ENCODE results near the gene PMS1. TPM values are rescaled to one million over a fixed set of nuclear protein-coding genes. Genes with fewer than 3 reads are reported as not detected.

Gene PMS1
- total RNA-seq, 1 donor from 2014 or later = 13.6 TPM

DNA sequence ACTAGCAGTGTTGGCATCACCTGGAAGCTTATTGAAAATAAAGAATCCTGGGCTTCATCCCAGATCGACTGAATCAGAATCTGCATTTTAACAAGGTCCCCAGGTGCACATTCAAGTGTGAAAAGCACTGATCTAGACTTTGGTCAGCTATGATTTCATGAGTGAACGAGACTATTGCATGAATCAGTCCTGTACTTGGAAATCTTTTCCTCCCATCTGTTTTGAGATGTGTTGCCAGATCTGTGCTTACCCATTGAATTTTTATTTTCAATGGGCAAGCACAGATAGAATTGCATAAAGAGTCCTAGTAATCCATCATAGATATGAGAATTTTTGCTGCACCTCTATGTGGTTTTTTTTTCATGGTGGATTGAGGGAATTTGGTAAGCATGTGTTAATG is 64.0 kb downstream of the PMS1 start:
- peak; percentile 19 for DNase-seq (ENCODE audit: low read depth)
- TF ChIP-seq, protein P1, sequence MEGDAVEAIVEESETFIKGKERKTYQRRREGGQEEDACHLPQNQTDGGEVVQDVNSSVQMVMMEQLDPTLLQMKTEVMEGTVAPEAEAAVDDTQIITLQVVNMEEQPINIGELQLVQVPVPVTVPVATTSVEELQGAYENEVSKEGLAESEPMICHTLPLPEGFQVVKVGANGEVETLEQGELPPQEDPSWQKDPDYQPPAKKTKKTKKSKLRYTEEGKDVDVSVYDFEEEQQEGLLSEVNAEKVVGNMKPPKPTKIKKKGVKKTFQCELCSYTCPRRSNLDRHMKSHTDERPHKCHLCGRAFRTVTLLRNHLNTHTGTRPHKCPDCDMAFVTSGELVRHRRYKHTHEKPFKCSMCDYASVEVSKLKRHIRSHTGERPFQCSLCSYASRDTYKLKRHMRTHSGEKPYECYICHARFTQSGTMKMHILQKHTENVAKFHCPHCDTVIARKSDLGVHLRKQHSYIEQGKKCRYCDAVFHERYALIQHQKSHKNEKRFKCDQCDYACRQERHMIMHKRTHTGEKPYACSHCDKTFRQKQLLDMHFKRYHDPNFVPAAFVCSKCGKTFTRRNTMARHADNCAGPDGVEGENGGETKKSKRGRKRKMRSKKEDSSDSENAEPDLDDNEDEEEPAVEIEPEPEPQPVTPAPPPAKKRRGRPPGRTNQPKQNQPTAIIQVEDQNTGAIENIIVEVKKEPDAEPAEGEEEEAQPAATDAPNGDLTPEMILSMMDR (conservative IDR thresholded peaks at IDR 0.05; ENCODE audit: low read depth, low read length) = no peak
- no peak overlapping the region for H3K4me3 ChIP-seq (ENCODE audit: low read depth, low read length)

DNA sequence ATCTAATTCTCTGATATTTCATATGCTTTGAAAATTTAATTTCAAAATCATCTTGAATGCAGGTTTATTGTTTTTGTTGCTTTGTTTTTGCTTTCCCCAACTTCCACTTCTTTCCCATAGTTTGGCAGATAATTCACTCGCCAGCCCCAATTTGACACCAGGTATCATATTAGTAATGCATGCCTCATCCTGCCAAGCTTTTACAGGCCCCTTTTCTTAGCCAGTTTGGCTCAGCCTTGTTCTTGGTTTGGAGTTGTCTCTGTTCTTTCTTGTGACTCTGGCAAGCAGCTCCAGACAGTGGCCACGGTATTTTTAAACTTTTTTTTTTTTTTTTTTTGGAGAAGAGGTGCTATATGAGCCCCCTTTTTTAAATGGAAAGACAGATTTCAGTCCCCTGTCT is 65.3 kb downstream of the PMS1 start:
- no peak for DNase-seq (ENCODE audit: low read depth)
- H3K4me3 ChIP-seq (ENCODE audit: low read depth, low read length) = no peak overlapping the region
- TF ChIP-seq, protein P1 (conservative IDR thresholded peaks at IDR 0.05; ENCODE audit: low read depth, low read length) = no peak

DNA sequence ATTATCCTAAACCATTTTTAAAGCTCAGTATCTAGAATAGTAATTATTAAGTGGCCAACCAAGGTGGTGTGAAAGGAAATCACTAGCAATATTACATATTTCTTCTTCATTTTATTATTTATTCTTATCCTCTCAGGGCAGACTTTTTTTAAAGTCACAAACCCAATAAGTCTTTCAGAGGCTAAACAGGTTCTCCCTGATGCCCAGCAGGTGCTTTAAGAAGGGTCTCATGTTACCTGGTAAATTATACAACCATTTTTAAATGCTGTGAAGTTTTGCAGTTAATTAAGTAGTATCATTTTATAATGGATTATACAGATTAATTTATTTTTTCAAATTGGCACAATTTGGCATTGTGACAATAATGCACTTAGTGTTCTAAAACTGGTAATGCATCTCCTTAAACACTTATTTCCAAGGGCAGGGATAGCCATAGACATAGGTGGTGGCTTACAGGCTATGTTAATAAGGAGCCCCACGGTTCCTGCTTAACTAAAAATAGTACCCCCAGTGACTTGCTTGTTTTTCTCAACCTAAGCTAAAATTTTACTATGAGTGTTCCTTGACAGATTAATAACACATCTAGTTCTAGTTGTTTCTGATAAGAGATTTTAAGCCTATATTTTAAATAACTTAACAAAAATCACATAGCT is 67.0 kb downstream of the PMS1 start:
- H3K4me3 ChIP-seq (ENCODE audit: low read depth, low read length) = no peak overlapping the region
- TF ChIP-seq, protein P1 (conservative IDR thresholded peaks at IDR 0.05; ENCODE audit: low read depth, low read length) = no peak
- no peak for DNase-seq (ENCODE audit: low read depth)

DNA sequence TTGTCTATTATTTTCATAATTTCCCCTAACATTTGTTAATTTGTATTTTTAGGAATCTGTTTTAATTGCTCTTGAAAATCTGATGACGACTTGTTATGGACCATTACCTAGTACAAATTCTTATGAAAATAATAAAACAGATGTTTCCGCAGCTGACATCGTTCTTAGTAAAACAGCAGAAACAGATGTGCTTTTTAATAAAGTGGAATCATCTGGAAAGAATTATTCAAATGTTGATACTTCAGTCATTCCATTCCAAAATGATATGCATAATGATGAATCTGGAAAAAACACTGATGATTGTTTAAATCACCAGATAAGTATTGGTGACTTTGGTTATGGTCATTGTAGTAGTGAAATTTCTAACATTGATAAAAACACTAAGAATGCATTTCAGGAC is 69.9 kb downstream of the PMS1 start:
- DNase-seq (ENCODE audit: low read depth) = no peak
- H3K4me3 ChIP-seq (ENCODE audit: low read depth, low read length) = no peak overlapping the region
- TF ChIP-seq, protein P1 (conservative IDR thresholded peaks at IDR 0.05; ENCODE audit: low read depth, low read length) = no peak

DNA sequence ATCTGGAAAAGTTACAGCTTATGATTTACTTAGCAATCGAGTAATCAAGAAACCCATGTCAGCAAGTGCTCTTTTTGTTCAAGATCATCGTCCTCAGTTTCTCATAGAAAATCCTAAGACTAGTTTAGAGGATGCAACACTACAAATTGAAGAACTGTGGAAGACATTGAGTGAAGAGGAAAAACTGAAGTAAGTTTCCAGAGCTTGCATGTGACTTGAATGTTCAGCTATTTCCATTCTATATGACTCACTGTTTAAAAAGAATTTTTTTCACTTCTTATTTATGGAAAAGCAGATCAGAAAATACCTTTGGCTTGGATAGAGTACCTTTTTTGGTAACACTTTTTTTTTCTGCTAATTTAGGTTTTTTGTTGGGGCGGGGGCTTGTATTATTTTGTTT is 70.7 kb downstream of the PMS1 start:
- TF ChIP-seq, protein P1 (conservative IDR thresholded peaks at IDR 0.05; ENCODE audit: low read depth, low read length) = no peak
- no peak overlapping the region for H3K4me3 ChIP-seq (ENCODE audit: low read depth, low read length)
- no peak for DNase-seq (ENCODE audit: low read depth)

DNA sequence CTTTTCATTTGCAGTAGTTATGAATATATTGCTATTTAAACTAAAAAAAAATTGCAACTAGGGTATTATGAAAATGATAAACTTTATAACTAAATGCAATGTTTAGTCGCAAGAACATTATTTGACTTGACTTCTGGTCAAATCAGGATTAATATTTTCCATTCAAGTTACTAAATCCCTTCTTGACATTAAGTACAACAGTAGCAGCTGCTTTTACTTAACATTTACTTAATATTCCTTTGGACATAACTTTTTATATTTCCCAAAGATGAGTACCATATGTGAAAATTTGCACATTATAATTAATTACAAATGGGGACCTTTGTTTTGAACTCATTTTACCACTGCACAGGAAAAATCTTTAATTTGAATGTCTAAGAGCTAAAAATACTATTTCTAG is 74.0 kb downstream of the PMS1 start:
- no peak overlapping the region for H3K4me3 ChIP-seq (ENCODE audit: low read depth, low read length)
- no peak for DNase-seq (ENCODE audit: low read depth)
- TF ChIP-seq, protein P1 (conservative IDR thresholded peaks at IDR 0.05; ENCODE audit: low read depth, low read length) = no peak

DNA sequence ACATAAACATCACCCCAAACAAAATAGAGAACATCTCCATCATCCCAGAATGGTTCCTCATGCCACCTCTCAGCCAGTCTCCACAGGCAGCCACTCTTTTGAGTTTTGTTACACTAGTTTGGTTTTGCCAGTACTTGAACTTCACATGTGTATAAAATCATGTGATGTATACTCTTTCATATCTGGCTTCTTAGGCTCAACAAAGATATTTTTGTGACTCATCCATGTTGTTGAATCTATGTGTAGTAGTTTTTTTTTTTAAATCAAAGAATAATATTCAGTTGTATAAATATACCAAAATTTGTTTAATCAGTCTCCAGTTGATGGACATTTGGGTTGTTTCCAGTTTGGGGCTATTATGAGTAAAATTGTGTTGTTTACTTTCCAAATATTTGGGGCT is 75.9 kb downstream of the PMS1 start:
- TF ChIP-seq, protein P1 (conservative IDR thresholded peaks at IDR 0.05; ENCODE audit: low read depth, low read length) = no peak
- DNase-seq (ENCODE audit: low read depth) = no peak
- no peak overlapping the region for H3K4me3 ChIP-seq (ENCODE audit: low read depth, low read length)

All from epithelial cell of proximal tubule (primary cell).